Measurements from ENCODE around the gene HDAC11. TPM values are rescaled to one million over a fixed set of nuclear protein-coding genes. Genes with fewer than 3 reads are reported as not detected.

Gene HDAC11
- total RNA-seq, 2 experiments from 2014 or later: 0.74 to 1.1 TPM

GRCh38 chr3:13462125-13462629, 17.9 kb upstream of the HDAC11 start:
- Histone ChIP-seq H2AFZ (ENCODE audit: low read length) (no peak overlapping the region), H3K27ac (ENCODE audit: low read depth, low read length, poor library complexity, severe bottlenecking) (no peak overlapping the region), H3K4me3 (ENCODE audit: low read depth, low read length, poor library complexity, severe bottlenecking) (no peak overlapping the region), H4K20me1 (ENCODE audit: insufficient read depth, low read length) (no peaks in the 10 kb centered on the region), H3K36me3 (ENCODE audit: insufficient read depth, low read length) (no peaks in the 10 kb centered on the region), H3K9me3 (ENCODE audit: low read length) (no peaks in the 10 kb centered on the region), H3K4me2 (ENCODE audit: low read length) (no peak overlapping the region), H3K9me2 (ENCODE audit: insufficient read depth, low read length) (no peaks in the 10 kb centered on the region), H3K4me1 (ENCODE audit: insufficient read depth, low read length, poor library complexity, severe bottlenecking) (peaks cover 6% of the 10 kb centered on the region), H3K79me2 (ENCODE audit: insufficient read depth, low read depth, low read length) (no peaks in the 10 kb centered on the region)
- TF ChIP-seq EZH2phosphoT487 (IDR thresholded peaks at IDR 0.05; ENCODE audit: borderline replicate concordance, low read depth, low read length) (no peak), CTCF (conservative IDR thresholded peaks at IDR 0.05; ENCODE audit: low read length) (no peak)
- intact Hi-C loops (cut with micrococcal nuclease; ENCODE audit: unreplicated experiment): no loop called here
- ChIA-PET POLR2A (interaction anchor here (0.5 to 0.8 kb wide), 3 partner anchors 111 to 1510 kb away, joined by 3 to 5 read pairs (median 3); no protein-coding TSS in a partner anchor), CTCF (ENCODE audit: unreplicated experiment) (interaction anchor here (1.5 kb wide), 2 partner anchors 371 kb away, joined by 5 to 6 read pairs; no protein-coding TSS in a partner anchor)
- no TSS peak for BruUV-seq (replicated peaks)
- no peak for DNase-seq (ENCODE audit: low spot score)

- ChIA-PET CTCF (ENCODE audit: unreplicated experiment) (interaction anchor here (1.5 kb wide), 1 partner anchor 371 kb away, joined by 5 read pairs; no protein-coding TSS in a partner anchor), POLR2A (interaction anchor here (0.8 kb wide), 1 partner anchor 175 kb away, joined by 3 read pairs; no protein-coding TSS in a partner anchor)
- Histone ChIP-seq H3K36me3 (ENCODE audit: insufficient read depth, low read length) (no peaks in the 10 kb centered on the region), H3K79me2 (ENCODE audit: insufficient read depth, low read depth, low read length) (no peaks in the 10 kb centered on the region), H3K9me2 (ENCODE audit: insufficient read depth, low read length) (no peaks in the 10 kb centered on the region), H3K27ac (ENCODE audit: low read depth, low read length, poor library complexity, severe bottlenecking) (no peak overlapping the region), H3K4me2 (ENCODE audit: low read length) (no peak overlapping the region), H3K4me1 (ENCODE audit: insufficient read depth, low read length, poor library complexity, severe bottlenecking) (peaks cover 6% of the 10 kb centered on the region), H4K20me1 (ENCODE audit: insufficient read depth, low read length) (no peaks in the 10 kb centered on the region), H2AFZ (ENCODE audit: low read length) (no peak overlapping the region), H3K4me3 (ENCODE audit: low read depth, low read length, poor library complexity, severe bottlenecking) (no peak overlapping the region), H3K9me3 (ENCODE audit: low read length) (no peaks in the 10 kb centered on the region)
- intact Hi-C loops (cut with micrococcal nuclease; ENCODE audit: unreplicated experiment): no loop called here
- TF ChIP-seq CTCF (conservative IDR thresholded peaks at IDR 0.05; ENCODE audit: low read length): no peak
- no peak for TF ChIP-seq EZH2phosphoT487 (IDR thresholded peaks at IDR 0.05; ENCODE audit: borderline replicate concordance, low read depth, low read length)
- DNase-seq (ENCODE audit: low spot score): no peak
- no TSS peak for BruUV-seq (replicated peaks)
These were observed 17.3 kb upstream of the HDAC11 start for GRCh38 chr3:13462822-13463221.

Measured in OCI-LY7 (cell line).